ENCODE measurements around the gene GAS7.

Gene GAS7

DNA sequence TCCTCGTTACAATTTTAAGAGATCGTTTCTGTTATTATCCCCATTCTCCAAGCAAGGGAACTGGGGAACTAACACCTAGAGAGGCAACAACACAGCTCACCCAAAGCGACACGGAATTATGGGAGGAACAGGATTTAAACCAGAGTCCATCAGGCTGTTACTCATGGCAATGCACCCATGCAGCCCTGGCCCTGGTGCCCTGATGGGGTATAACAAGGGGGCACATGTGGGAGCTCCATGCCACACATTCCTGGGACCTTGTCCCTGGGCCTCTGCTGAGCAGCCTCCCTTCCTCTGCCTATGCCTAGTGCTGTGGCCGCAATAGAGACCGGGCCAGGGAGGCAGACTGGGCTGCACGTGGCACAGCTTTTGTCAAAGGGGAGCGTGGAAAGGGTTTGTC is 280.1 kb downstream of the GAS7 start:
- TF ChIP-seq, protein P1, sequence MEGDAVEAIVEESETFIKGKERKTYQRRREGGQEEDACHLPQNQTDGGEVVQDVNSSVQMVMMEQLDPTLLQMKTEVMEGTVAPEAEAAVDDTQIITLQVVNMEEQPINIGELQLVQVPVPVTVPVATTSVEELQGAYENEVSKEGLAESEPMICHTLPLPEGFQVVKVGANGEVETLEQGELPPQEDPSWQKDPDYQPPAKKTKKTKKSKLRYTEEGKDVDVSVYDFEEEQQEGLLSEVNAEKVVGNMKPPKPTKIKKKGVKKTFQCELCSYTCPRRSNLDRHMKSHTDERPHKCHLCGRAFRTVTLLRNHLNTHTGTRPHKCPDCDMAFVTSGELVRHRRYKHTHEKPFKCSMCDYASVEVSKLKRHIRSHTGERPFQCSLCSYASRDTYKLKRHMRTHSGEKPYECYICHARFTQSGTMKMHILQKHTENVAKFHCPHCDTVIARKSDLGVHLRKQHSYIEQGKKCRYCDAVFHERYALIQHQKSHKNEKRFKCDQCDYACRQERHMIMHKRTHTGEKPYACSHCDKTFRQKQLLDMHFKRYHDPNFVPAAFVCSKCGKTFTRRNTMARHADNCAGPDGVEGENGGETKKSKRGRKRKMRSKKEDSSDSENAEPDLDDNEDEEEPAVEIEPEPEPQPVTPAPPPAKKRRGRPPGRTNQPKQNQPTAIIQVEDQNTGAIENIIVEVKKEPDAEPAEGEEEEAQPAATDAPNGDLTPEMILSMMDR (IDR thresholded peaks at IDR 0.05; ENCODE audit: insufficient read depth, low read depth, low read length, missing control alignments), result no peak
- H3K4me3 ChIP-seq (ENCODE audit: low read length), result no peak overlapping the region
- DNase-seq (ENCODE audit: low read depth), result no peak

DNA sequence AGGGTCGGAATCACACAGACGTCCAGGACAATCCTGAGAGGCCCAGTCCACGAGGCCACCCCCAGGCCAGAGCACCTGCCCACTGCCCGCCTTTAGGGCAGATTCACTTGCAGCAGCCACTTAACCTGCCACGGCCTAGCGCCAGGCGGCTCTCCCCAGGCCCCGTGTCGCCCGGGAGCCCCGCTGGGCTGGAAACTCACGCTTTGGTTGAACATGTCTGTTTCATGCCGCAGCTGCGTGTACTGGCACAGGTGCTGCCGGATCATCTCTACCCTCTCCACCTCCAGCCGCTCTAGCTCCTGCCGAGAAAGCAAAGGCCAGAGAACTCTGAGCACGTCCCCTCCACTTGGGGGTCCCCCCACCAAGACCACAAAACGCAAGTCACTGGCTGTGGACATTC is 280.6 kb downstream of the GAS7 start:
- H3K4me3 ChIP-seq (ENCODE audit: low read length), result no peak overlapping the region
- no peak for DNase-seq (ENCODE audit: low read depth)
- TF ChIP-seq, protein P1 (IDR thresholded peaks at IDR 0.05; ENCODE audit: insufficient read depth, low read depth, low read length, missing control alignments), result no peak

DNA sequence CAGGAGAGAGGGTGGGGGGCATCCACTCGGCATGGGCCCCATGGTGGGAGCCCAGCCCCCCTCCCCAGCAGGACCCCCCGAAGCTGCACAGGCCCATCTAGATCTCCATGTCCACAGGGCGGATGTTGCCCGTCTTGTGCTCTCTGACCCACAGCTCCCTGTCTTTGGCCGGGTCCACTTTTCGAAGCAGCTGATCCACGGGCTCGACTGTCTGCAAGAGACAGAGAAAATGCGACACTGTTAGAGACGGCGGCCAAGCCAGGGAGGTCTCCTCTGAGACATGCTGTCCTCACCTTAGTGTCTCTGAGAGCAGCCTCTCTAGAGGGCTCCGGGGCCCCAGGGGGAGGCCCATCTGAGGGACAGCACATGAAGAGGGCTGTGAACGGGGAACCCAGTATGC is 281.3 kb downstream of the GAS7 start:
- no peak for DNase-seq (ENCODE audit: low read depth)
- TF ChIP-seq, protein P1 (IDR thresholded peaks at IDR 0.05; ENCODE audit: insufficient read depth, low read depth, low read length, missing control alignments), result no peak
- no peak overlapping the region for H3K4me3 ChIP-seq (ENCODE audit: low read length)

DNA sequence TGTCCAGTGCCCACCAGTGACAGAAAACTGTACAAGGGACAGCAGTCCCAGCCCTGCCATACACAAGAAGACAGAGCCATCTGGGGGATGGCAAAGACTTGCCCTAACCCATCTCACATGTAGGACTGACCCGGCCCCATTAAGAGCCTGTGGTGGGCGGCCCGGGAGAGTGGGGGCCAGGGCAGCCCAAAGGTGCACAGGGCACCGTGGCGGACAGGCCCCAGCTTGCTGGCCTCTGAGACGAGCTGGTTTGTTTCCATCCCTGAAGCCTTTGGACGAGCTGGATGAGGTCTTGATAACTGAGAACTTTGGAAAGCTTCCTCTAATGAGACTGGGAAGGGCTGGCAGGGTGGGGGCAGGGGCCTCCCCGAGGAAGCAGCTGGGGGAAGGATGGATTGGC is 282.3 kb downstream of the GAS7 start:
- no peak for DNase-seq (ENCODE audit: low read depth)
- TF ChIP-seq, protein P1 (IDR thresholded peaks at IDR 0.05; ENCODE audit: insufficient read depth, low read depth, low read length, missing control alignments), result no peak
- H3K4me3 ChIP-seq (ENCODE audit: low read length), result no peak overlapping the region

DNA sequence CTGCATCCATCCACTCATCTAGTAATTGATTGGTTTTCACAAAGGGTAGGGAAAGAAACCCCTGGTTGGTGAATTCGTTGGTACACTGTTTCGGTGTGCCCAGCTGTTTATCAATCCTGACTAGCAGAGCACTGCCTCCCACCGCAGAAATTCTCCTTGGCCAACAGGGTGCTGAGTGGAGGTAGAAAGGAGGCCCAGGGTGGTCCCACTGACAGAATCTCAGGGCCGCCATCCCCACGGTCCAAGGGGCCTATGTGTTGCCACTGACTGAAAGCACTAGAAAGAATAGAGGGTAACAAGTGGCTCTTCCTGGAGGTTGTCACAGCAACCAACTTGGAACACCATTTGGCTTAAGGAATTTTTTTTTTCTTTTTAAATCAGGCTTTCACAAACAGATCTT is 284.9 kb downstream of the GAS7 start:
- no peak for DNase-seq (ENCODE audit: low read depth)
- no peak overlapping the region for H3K4me3 ChIP-seq (ENCODE audit: low read length)
- TF ChIP-seq, protein P1 (IDR thresholded peaks at IDR 0.05; ENCODE audit: insufficient read depth, low read depth, low read length, missing control alignments), result no peak

DNA sequence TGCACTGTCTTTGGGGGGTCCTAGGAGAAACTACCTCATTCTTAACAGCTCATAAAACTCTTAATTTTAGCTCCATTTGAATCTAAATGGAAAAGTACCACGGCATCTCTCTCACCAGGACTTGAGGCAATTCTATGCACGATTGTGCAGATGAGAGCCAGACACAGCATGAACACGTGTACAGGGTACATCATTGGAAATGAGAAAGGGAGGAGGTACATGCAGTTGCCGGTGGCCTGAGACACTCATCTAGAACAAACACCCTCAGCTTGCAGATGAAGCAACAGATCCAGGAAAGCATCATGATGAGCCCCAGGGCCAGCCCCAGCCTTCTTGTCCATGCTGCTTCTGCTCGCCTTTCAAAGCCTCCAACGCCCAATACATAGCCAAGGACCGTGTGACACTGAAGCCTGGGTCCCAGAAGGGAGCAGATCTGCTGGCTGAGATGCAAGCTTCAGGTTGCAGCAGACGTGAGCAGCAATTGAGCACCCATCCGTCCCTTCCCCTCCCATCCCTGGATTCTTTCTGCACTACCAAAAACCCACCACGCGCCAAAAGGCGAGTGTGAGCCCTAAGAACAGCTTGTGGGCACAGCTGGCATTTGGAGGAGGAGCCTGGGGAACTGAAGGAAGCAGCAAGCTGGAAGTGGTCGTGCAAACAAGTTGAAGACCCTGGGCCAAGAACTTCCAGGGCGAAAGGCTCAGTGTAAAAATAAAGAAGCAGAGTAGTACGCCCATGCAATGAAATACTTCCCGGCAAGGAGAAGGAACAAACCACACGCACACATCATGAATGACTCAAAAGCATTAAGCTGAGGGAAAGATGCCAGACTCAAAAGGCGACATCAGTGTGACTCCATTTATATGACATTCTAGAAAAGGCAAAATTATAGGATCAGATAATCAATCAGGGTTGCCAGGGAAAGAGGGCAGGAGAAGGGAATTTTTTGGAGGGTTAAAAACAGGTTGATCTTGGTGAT is 286.0 kb downstream of the GAS7 start:
- DNase-seq (ENCODE audit: low read depth), result no peak
- H3K4me3 ChIP-seq (ENCODE audit: low read length), result no peak overlapping the region
- TF ChIP-seq, protein P1 (IDR thresholded peaks at IDR 0.05; ENCODE audit: insufficient read depth, low read depth, low read length, missing control alignments), result no peak

DNA sequence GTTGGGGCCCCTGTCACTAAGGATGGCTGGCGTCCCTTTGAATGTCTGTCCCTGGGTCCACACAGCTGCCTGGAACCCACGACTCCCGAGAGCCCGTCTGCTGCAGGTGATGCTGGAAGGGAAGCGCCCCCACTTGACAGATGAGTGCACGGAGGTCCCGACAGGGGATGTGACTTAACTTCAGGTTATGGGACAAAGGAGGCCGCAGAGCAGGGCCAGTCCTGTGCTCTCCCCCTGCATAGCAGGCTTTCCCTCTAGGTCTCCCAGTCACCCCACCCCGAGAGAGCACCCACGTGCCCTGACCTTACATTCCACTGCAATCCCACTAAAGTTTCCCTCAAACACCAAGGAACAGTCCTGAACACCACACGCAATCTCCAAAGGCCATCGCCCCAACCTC is 287.3 kb downstream of the GAS7 start:
- TF ChIP-seq, protein P1 (IDR thresholded peaks at IDR 0.05; ENCODE audit: insufficient read depth, low read depth, low read length, missing control alignments), result no peak
- DNase-seq (ENCODE audit: low read depth), result no peak
- H3K4me3 ChIP-seq (ENCODE audit: low read length), result no peak overlapping the region
